Renal cortical epithelial cell (primary cell): Measurements from ENCODE around the gene ASCC1. TPM values are rescaled to one million over a fixed set of nuclear protein-coding genes. Genes with fewer than 3 reads are reported as not detected.
"Not testable (repeated sequence)": the region's sequence is repeated elsewhere in the genome, so short reads cannot be mapped to it uniquely, and the experiment has no call there.

Source experiments
- DNase-seq: peaks from one replicate; pipeline ENCODE4 v3.0.0-alpha.2; 2011; ENCODE audit warnings: low read depth
- total RNA-seq: library from RNA; depleted of rRNA; stranded (reverse); fragments of >200 nt; gene quantifications from 2 replicates; pipeline ENCODE4 v1.2.3, GENCODE V29; 2014

ASCC1 gene
- total RNA-seq, 1 donor from 2014 or later: 61.6 TPM

DNA sequence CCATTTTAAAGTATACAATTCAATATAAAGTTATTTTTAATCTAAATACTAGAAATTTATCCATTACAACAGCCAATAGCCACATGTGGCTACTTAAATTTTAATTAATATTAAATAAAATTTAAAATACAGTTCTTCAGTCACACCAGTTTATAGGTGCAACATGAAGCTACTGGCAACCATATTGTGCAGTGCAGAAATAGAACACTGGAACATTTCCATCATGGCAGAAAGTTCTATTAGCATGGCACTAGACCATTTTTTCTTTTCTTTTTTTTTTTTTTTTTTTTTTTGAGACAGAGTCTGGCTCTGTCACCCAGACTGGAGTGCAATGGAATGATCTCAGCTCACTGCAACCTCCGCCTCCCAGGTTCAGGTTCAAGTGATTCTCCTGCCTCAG lies 5.2 kb upstream of the ASCC1 start:
- DNase-seq: no peak

DNA sequence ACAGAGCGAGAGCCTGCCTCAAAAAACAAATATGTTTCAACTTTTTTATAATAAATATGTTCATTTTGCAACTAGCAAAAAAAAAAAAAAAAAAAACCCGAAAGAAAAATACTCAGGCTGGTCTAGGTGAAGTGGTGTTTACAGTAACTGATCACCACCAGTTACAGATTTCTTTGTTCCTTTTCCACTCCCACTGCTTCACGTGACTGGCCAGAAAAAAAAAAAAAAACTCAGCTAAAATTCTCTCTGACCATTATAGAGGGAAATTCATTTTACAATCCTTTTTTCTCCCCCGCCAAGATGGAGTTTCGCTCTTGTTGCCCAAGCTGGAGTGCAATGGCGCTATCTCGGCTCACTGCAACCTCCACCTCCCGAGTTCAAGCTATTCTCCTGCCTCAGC lies 4.6 kb upstream of the ASCC1 start:
- DNase-seq: no peak

DNA sequence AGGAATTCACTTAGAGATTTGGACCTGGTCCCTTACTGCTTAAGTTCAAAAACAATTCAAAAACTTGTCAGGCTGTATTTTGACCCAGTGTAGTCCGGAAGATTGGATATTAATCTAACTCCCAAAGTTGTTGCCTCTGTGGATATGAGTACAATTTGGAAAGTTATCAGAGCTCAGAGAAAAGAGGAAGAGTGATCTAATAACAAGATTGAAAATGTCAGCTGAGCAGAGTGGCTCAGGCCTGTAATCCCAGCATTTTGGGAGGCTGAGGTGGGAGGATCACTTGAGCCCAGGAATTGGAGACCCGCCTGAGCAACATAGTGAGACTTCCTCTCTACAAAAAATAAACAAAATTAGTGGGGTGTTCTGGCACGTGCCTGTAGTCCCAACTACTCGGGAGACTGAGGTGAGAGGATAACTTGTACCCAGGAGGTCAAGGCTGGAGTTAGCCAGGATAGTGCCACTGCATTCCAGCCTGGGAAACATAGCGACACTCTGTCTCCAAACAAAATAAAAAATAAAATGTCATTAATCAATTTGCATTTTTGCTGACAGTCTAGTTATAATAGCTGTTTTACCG lies 3.2 kb upstream of the ASCC1 start:
- DNase-seq: no peak

DNA sequence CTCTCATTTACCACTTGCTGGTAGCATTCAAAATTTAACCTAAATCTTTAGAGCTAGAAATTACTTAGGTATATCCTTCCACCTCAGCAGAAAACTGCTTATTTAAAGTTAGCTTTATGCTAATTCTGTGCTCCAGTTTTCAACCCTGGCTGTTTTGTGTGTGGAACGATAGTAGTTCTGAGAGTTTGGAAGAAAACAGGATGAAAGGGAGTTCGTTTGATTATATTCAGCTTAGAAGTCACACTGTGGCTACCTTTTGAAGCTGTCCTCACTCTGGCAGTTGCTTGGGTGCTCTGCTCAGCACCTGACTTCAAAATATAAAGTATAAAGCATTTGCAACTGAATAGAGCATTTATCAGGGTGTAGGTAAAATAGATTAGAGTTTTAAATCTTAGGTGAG lies 2.6 kb upstream of the ASCC1 start:
- DNase-seq: no peak

DNA sequence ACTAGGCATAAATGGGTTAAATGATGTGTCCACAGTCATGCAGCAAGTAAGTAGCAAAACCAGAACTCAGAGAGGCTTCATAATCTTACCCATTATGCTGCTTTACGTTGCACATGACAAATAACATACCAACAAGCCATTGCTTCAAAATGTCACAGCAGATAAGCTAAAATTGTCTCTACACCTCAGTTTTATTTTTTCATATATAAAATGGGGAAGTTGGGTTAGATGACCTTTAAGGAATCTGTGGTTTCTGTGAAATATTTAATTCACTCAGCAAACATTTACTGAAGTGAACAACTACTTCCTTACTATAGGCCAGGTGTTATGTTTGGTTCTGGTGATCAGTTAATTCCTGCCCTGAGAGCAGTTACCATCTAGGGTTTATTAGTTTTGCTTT lies 2.2 kb upstream of the ASCC1 start:
- DNase-seq: peak; percentile 23

DNA sequence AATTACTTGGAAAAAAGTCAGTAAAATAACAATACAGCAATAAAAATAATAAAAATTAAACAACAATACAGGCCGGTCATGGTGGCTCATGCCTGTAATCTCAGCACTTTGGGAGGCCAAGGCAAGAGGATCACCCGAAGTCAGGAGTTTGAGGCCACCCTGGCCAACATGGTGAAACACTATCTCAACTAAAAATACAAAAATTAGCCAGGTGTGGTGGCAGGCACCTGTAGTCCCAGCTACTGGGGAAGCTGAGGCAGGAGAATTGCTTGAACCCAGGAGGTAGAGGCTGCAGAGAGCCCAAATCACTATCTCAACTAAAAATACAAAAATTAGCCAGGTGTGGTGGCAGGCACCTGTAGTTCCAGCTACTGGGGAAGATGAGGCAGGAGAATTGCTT lies 4.2 kb downstream of the ASCC1 start:
- DNase-seq: not testable (repeated sequence)

DNA sequence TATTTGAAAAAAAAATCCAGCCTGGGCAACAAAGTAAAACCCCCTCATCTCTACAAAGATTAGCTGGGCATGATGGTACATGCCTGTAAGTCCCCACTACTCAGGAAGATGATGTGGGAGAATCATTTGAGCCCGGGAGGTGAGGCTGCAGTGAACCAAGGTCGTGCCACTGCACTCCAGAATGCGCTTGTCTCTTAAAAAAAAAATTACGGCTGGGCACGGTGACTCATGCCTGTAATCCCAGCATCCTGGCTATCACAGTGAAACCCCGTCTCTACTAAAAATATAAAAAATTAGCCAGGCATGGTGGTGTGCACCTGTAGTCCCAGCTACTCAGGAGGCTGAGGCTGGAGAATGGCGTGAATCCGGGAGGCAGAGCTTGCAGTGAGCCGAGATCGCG lies 4.7 kb downstream of the ASCC1 start:
- DNase-seq: not testable (repeated sequence)

DNA sequence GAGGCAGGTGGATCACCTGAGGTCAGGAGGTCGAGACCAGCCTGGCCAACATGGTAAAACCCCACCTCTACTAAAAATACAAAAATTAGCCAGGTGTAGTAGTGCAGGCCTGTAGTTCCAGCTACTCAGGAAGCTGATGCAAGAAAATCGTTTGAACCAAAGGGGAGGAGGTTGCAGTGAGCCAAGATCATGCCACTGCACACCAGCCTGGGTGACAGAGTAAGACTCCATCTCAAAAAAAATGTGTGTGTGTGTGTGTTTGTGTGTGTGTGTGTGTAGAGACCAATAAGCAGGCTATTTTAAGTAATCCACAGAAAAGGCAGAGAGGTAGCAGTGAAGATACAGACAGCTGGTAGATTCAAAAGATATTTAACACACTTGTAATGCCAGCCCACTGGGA lies 7.5 kb downstream of the ASCC1 start:
- DNase-seq: not testable (repeated sequence)

DNA sequence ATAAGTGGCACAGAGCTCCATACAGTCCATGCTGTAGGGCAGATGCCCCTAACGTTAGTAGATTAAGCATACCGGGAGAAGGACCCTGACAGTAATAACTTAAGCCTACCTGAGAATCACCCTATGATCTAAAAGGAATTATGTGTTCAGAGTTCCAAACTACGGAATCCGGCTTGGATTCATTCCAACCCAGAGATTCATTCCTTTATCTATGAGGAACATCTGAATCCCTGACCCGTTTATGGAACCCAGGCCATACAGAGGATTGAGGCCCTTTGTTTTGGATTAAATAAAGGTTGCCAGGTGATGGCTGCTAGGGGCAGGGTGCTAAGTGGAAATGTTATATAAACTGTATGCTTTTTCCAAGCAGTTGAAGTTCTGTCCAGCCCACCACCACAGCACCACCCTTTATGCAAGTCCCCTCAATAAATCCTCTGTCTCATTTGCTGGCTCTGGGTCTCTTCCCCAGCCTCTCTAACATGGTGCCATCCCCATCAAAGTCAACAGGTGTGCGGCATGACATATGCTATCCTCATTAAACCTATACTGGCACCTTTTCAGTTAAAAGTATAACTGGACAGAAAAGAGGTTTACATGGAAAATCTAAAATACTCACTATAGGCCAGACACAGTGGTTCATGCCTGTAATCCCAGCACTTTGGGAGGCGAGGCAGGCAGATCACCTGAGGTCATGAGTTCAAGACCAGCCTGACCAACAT lies 9.4 kb downstream of the ASCC1 start:
- no peak for DNase-seq

DNA sequence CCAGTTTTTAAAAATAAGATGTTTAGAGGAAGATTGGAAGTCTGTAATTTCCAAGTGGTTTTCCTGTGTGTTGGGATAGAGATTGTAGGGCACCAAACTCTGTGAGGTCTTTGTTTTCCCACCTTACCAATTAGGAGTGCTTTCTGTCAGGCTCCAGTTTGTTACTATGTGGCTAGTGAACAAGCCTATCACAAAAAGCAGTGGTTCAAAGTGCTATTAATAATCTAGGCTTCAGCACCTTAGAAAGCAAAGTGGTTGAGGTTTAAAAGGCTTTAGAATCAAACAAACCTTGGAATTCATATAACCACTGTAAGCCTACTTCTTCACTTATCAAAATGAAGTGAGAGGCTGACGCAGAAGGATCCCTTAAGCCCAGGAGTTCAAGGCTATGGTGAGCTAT lies 11.4 kb downstream of the ASCC1 start:
- no peak for DNase-seq

DNA sequence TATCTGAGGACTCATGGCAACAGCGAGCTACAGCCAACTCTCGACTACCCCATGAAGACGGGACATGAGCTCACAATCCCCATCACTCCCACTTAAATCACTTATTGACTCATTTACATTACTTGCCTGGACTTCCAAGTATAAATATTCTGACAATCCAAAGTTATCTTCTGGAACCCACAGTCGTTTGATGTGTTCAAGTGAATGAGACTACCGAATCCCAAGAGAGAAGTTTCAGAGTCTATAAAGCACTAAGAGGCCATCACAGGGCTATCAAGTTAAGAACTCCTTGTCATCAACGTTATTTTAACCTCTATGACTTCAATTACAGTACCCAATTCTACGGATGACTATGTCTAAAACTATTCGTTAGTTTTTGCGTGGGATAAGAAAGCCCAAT lies 11.8 kb downstream of the ASCC1 start:
- no peak for DNase-seq

DNA sequence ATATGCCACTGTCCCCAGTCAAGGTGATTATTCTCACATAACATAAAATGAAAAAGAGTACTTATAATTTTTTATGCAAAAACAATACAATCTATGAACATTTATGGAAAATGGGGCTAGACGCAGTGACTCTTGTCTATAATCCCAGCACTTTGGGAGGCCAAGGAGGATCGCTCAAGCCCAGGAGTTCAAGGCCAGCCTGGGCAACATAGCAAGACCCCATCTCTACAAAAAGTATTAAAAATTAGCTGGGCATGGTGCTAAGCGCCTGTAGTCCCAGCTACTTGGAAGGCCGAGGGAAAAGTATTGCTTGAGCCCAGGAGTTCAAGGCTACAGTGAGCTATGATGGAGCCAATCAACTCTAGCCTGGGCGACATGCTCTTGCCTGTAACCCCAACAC lies 14.8 kb downstream of the ASCC1 start:
- no peak for DNase-seq

DNA sequence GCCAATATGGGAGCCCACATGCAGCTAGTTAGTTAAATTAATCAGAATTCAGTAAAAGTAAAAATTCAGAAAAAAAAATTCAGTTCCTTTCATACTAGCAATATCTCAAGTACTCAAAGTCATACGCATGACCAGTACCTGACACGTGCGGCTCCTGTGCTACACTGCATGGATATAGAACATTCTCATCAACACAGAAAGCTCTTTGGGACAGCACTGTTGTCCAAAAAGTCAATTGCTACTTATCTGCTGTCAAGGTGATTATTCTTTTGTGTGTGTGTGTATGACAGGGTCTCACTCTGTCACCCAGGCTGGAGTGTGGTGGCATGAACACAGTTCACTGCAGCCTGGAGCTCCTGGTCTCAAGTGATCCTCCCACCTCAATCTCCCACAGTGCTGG lies 15.2 kb downstream of the ASCC1 start:
- DNase-seq: no peak

DNA sequence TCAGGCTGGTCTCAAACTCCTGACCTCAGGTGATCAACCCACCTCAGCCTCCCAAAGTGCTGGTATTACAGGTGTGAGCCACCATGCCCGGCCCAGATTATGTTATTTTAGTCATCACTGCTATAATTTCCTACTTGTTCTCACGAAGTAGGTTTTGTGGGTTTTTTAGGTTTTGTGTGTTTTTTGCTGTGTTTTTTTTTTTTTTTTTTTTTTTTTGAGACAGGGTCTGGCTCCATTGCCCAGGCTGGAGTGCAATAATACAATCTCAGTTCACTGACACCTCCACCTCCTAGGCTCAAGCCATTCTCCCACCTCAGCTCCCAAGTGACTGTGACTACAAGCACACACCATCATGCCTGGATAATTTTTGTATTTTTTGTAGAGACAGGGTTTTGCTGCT lies 21.1 kb downstream of the ASCC1 start:
- no peak for DNase-seq

DNA sequence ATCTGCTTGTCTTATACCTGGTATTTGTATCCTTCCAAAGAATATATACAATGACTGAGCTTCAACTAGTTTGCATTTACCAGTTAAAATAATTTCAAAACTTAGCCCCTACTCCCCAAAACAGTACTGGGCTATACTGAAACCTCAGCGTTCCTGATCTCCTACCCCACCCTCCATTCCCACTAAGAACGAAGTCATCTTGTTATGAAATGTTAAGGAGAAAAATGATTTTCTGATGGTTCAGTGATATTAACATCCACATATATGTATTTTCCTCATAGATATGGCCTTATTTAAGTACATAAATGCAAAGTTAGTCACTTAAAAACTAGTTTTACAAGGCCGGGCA lies 29.1 kb downstream of the ASCC1 start:
- DNase-seq: no peak

DNA sequence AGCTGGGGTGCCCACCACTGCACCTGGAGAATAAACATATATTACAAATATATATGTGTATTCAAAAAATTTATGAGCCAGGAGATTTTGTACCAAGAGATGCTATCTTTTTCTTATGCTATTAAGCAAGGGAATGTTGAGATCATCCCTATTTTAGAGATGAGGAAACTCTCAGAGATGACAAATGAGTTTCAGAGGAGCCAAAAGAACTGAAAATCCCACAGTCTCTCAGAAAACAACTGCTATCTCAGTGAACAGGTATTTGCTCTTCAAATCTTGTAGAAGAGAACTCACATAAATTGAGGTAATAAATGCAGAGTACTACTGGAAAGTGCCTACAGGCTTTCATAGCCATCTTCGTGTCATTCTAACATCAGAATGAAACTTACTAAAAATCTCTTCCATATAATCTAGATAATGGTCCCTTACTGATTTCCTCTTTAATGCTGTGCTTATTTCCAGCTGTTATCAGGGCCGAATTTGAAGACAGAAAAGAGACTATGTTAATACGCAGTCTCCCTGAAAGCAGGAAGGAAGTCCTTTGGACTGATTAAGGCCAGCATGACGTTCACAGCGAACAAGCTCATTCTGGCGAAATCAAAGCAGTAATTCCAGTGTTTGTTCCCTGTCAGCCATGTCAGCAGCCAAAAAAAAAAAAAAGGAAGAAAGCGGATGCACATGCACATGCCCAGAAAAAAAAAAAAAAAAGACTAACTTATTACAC lies 29.7 kb downstream of the ASCC1 start:
- no peak for DNase-seq

DNA sequence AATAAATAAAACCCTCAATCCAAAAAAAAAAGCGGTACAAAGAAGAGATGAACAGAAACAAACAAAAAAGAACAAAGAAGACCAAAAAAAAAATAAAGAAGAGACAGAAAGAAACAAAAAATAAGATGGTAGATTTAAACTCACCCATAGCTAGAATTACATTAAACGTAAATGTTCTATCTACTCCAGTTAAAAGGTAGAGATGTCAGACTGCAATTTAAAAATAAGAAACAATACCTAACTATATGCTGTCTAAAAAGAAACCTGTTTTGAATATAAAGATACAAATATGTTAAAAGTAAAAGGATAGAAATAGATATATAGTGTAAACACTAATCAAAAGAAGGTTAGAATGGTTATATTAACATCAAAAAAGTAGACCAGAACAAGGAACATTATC lies 31.9 kb downstream of the ASCC1 start:
- DNase-seq: no peak

DNA sequence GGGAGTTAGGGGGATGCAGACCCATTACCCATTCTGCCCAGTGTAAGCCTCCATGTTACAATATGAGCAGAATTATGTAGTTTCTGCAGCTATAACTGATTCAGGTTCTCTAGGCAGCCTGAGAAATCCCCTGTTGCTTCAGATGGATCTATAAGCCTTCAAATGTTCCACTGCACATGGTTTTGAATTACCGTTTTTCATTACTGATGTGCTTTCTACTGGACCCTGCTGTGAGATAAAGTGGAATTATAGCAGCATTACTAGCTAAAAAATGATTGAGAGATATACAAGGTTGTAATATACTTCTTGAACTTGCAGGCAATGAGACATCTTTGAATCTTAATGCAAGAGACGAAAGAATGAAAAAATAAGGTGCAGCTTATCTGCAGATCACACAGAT lies 38.6 kb downstream of the ASCC1 start:
- no peak for DNase-seq

DNA sequence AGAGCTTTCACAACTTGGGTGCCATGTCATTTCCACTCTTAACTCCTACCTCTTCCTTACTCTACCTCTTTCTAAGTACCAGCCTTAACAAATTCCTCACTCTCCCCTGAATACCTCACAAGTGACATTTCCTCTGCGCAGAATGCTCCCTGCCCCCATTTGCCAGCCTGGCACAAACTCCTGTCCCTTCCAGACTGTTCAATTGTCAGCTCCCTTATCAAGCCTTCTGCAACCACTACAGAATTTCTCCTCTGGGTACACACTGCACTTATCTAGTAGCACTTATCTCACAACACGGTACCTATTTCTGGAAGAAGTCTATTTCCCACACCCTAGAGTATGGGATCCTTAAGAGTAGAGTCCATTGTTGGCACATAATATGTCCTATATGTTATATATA lies 39.4 kb downstream of the ASCC1 start:
- DNase-seq: no peak

DNA sequence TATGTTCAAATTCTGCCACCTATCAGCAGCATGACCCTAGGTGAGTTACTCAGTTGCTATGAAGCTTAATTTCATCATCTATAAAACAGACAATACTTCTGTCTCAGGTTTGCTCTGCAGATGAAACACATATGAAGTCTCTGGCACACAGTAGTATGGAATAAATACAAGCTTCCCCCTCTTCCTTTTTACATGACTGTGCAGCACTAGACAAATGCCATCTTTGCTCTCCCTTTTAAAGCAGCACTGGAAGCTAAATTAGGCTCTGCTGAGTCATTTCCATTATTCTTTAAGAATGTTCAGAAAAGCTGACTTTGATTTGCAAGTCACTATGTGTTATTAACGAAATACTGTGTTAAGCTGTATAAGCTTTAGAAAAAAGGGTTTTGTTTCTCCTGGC lies 40.9 kb downstream of the ASCC1 start:
- peak; percentile 56 for DNase-seq

DNA sequence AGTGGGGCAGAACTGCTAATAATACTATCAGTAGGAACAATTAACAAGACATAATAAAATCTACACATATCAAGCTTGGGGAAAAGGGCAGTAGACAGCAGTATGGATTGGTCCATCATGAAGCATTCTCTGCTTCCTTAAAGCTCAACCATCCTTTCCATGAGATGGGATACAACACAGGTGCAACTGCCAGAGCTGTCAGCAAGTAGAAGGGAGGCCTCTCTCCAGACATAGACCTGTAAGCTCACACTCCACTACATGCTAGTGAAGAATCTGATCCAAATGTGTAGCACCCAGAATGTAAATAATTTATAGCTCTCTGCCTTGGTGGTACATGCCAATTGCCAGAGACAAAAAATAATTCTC lies 41.8 kb downstream of the ASCC1 start:
- no peak for DNase-seq

DNA sequence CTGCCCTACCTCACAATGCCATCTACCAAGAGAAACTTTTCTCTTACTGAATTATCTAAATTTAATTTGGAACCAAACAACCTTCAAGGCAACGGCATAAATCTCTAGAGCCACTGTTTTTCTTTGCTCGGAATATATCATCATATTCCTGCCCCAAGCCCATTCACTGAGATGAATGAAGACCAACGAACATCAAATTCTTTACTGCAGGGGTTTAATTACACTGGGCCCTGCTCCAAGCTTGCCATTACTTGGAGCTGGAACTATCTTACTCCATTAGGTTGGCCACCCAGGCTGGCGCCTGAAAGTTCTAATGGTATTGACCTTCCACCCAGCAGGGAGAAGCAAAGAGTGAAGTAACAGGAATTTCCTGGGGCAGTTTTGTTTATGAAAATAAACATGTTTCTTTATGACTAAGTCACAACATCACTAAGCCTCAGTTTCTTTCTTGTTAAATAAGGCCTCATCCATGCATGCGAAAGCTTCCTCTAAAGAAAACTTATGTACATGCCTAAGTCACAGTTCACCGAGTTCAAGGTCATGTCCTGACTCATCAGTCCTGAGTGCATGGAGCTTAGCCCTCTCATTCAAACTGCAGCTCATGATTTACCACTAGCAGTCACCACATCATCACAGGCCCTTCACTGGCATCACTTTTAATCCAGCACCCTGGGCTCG lies 42.3 kb downstream of the ASCC1 start:
- DNase-seq: peak; percentile 92

DNA sequence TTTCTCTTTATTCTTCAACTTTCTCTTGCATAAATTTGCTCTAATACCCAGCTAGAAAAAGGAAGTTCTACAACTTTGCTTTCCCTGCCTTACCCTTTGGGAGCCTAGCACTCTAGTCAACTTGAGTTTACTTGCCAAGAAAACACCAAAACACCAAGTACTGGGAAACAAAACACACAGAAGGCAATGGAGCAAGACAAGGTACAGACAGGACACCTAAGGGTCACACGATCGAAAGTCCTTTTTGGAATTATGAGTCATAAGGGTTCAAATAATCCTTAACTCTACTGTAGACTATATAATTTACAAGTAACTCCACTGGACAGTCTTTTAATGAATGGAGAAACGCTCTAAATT lies 42.8 kb downstream of the ASCC1 start:
- DNase-seq: peak; percentile 72
